GM19372 (cell line): ENCODE data around the gene OR51B2.
"Not testable (repeated sequence)": the region's sequence is repeated elsewhere in the genome, so short reads cannot be mapped to it uniquely, and the experiment has no call there.

Source experiments
- ATAC-seq: cut with Tn5 transposase; IDR thresholded peaks from one replicate; pipeline ENCODE4 v1.9.1; 2021; ENCODE audit warnings: mild to moderate bottlenecking, low read depth, moderate library complexity; ENCODE audit not compliant: unreplicated experiment

OR51B2 gene, protein sequence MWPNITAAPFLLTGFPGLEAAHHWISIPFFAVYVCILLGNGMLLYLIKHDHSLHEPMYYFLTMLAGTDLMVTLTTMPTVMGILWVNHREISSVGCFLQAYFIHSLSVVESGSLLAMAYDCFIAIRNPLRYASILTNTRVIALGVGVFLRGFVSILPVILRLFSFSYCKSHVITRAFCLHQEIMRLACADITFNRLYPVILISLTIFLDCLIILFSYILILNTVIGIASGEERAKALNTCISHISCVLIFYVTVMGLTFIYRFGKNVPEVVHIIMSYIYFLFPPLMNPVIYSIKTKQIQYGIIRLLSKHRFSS

DNA sequence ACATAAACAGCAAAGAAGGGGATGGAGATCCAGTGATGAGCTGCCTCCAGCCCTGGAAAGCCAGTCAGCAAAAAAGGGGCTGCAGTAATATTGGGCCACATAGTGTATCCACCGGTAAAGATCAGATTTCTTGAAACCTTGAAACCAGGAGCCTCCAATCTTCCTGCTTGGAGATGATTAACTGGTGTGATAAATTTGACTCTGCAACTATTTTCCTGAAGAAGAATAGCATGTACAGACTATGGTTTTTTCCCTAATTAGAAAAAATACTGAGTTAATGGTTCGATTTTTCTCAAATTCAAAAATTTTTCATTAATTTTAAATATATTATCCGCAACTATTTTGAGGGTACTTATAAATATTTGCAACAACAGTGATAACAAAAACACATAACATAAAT lies at the start of gene OR51B2:
Gene OR51B2 (minus strand): TSS at position 101 of the 400 bp plus-strand sequence. CDS start 0 bp downstream, at position 101.
- no peak for ATAC-seq

DNA sequence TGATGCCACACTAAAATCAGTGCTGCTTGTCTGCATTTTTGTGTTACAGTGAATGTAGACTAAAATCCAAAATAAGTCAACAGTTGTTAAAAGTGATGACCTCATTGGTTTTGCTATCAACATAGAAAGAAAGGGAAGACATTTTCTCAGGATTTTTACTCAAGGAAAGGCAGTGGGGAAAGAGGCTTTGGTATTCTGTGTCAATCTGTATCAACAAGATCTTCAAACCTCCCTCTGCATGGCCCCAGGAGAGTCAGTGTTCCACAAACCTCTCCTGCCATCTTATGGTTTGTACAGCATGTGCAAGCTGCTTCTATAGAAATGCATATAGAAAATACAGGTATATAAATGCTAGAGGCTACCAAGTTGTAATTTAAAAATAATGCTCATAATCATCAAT lies 45.7 kb upstream of the OR51B2 start:
- ATAC-seq, result peak; percentile 63

DNA sequence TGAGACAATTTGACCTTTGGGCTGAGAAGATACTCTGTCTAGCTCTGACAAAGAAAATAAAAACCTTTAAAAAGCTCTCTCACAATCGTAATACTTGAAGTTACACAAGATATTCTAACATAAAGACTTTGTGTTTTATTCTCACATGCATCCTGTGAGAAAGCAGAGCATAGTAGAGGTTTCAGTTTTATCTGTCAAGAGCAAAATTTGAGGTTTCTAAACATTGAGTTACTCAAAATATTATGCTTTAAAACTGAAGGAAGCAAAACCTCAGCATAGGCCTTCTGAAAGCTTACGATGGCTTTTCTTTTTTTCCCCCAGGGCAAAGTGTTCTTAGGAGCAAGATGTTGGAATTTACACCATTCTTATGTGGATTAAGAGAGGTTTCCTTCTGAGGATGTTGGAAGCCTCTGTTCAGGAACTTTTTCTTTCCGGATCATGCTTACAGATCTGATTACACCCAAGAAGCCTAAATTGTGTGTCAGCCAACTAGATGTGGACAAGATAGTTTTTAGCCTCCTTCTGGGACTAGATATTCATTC lies 44.5 kb upstream of the OR51B2 start:
- ATAC-seq, result peak; percentile 53

DNA sequence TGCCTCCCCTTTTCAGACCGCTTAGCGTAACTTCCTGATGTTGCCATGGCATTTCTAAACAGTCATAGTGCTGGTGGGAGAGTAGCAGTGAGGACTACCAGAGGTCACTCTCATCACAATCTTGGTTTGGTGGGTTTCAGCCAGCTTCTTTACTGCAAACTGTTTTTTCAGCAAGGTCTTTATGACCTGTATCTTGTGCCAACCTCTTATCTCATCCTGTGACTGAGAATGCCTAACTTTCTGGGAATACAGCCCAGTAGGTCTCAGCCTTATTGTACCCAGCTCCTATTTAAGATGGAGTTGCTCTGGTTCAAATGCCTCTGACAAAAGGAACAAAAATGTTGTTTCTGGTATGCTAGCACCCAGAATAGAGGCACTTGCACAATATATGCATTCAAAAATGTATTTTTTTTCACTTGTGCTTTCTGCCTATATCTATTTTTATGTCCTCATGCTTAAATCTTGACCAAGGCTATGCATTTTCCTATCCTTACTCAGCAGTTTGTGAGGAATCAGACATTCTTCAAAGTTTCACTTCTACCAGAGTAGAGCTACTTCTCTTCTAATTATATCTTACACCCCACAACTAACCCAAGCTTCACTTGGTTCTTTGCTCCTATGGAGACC lies 43.5 kb upstream of the OR51B2 start:
- no peak for ATAC-seq

DNA sequence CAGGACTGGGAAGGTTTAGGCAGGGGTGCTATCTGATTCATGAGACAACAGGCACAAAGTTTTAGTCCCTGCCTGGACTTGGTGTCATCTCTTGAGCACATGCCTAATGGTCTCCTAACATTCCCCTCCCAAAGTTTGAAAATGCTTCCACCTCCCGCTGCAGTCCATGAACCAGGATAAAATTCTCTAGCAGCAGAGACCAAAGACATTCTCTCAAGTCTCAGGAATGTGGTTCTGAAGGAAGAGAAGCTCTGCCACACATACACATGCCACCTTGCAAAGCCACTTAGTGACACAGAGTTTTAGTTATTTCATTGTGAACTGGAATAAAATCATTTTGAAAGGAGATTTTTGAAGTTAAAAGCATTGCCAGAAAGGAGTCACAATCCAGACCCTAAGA lies 42.8 kb upstream of the OR51B2 start:
- ATAC-seq, result no peak

DNA sequence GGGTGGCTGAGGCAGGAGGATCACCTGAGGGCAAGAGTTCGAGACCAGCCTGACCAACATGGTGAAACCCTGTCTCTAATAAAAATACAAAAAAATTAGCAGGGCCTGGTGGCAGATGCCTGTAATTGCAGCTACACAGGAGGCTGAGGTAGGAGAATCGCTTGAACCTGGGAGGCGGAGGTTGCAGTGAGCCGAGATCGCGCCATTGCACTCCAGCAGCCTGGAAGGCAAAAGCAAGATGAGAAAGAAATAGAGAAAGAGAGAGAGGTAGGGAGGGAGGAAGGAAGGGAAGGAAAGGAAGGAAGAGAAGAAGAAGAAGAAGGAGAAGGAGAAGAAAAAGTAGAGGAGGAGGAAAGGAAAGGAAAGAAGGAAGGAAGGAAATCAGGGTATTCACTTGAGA lies 42.3 kb upstream of the OR51B2 start:
- ATAC-seq, result not testable (repeated sequence)

DNA sequence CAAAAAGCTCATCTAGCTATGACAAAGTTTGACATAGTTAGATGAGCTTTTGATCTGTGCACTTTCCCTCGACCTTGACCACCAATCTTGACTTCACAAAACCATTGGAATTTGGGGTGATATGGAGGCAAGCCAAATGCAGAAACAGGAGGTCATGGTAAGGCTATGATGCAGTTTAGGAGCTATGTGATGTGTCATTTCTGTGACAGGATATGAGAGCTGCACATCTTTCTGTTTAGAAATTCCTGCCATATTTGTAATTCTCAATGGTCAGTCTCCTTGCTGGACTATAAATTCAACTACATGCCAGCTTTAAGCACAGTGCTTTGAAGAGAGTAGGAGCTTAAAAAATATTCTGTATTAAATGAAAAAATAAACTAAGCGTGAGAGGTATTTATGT lies 40.1 kb upstream of the OR51B2 start:
- ATAC-seq, result no peak

DNA sequence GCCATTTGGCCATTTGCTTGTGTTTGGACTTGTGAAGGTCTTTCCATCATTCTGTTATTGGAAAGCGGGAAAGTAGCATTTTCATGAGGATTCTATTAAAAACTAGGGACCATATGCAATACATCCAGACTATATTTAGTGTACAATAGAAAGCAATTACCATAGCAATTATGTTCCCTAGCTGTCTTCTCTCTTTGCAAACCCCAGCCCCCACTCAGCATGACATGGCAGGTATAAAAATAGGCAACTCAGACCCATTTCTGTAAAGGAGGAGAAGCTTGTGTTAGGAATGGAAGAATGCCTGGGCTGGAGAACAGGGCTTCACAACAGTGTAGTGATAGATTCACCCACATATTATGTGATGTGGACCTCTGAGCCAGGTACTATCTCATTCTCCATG lies 39.6 kb upstream of the OR51B2 start:
- no peak for ATAC-seq

DNA sequence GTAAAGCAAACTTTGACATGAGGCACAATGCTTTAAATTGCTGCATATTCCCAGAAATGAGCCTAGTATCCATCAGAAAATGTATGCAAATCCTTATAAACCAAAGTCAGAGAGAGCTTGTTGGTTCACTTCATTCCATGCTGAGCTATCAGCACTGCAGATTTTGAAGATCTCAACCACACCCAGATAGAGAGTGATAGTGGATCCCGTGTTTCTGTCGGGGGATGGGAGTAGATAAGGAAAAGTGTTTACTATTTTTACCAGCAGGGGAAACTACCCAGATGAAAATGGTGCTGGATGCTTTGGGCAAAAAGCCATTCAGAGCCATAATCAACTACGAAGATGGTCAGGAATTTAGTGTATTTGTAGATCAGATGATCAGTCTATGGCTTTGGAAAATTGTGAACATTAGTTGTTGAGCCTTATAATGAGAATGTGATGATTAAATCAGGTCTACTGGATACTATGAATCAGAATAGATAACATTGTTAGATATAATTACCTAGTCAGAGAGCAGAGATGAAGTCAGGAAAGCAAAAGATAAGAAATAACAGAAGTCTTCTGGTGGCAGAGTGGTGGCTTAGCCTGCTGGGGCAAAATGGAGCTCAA lies 38.0 kb upstream of the OR51B2 start:
- ATAC-seq, result no peak

DNA sequence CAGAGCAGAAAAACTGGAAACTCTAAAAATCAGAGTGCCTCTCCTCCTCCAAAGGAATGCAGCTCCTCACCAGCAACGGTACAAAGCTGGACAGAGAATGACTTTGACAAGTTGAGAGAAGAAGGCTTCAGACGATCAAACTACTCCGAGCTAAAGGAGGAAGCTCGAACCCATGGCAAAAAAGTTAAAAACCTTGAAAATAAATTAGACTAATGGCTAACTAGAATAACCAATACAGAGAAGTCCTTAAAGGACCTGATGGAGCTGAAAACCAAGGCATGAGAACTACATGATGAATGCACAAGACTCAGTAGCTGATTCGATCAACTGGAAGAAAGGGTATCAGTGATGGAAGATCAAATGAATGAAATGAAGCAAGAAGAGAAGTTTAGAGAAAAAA lies 31.9 kb upstream of the OR51B2 start:
- ATAC-seq, result not testable (repeated sequence)

DNA sequence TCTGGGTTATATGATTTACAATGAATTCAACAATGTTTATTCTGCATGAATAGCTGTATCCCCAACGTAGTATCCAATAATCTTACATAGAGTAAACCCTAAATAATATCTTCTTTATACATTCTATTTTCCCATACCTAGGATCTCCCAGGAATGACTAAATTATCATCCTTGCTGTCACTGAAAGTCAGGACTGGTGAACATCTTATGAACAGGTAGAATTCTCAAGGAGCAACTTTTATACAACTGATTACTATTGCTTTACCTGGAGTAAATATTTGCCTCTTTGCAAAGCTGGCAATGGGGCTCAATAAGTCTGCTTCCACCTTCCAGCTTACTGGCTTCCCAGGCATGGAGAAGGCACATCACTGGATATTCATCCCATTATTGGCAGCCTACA lies 27.1 kb upstream of the OR51B2 start, which contains the start of gene OR51B6:
Gene OR51B6 (plus strand): TSS at position 301 of the 400 bp plus-strand sequence. CDS start 0 bp downstream, at position 301.
- no peak for ATAC-seq

DNA sequence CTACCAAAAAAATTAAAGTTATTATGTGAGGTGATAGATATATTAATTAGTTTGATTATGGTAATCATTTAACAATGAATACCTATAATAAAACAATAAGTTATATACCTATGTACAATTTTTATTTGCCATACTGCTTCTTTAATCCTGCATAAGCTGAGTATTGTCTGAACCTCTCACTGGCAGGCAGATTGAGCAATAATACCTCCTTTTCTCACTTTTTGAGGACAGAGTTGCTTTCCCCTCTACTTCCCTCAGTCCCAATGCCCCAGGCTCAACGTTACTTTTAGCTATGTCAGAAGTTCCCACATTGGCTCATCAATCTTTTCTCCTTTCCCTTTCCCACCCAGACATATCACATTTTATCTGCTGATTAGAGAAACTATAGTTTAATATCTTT lies 25.5 kb upstream of the OR51B2 start:
- ATAC-seq, result no peak

DNA sequence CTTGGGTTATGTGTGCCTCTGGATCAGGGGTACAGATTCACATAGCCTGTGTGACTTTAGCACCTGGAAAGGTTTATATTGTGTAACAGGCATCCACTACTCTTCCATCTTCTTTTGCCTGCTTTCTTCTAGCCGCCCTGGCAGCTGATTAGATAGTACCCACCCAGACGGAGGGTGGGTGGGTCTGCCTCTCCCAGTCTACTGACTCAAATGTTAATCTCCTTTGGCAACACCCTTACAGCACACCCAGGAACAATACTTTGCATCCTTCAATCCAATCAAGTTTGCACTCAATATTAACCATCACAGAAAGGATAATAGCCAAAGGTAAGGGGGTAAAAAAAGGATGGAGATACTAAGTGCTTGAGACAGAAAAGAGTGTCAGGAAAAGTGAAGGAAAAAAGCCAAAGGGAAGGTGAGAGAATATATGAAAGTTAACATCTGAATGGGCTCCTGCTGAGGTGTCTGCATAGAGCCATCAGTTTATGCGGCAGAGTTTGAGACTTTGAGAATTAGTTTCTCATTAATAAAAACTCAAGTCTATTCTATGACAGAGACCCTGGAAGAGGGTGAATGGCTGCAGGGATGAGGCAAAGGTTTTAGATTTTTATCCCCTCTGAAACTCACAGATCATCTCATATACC lies 24.6 kb upstream of the OR51B2 start:
- no peak for ATAC-seq

DNA sequence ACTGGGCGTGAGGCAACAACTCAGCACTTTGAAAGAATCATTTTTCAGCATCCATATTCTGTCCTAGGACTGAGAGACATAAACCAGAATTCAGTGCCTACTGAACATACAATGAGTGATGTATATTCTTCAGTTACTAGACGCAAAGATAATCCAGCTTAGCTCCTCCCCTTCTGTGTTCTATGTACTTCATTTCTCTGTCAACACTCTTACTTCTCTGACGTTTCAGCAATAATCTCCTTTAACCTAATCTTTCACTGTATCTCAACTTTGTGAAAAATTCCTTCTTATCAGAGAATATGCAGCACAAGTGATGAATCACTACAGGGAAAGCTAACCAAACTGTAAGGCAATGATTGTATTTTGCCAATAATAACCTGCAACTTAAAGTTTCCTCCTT lies 21.7 kb upstream of the OR51B2 start:
- ATAC-seq, result no peak

DNA sequence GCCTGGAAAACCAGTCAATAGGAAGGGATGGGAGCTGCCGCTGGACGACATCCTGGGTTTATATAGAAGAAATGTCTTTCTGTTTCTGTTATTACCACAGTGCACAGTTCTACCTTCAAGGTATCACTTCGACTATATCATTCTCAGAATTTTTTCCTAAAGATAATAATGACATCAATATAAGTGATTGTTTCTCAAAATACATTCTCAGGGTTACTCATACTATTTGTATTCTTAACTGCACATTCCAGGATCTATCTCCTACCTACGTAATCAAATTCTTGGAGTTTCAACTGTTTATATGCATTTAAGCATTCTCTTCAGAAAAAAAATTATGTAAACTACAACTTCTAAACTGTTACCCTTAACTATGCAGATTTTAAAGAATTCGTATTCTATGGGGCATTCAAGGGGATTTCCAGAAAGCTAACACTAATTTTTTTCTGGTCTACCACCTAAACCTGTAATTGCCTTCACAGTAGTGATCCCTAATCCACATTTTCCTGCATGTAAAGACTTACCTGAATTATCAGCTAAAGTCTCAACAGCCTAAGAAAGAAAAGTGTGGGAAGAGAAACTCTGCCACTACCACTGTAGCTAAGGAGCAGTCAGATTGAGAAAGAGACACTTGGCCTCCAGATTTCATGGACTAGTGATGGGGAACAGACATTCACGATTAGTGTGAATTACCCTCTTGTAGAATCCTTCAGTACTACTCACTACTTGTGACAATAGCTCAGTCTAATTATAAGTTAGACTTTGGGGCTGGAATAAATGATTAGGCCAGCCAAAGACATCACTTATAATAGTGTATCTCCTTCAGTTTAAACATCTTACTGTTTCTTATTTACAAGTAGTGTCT lies 19.6 kb upstream of the OR51B2 start, which contains the start of gene OR51B5:
Gene OR51B5 (minus strand): TSS at position 51 of the 862 bp plus-strand sequence. CDS start 0 bp downstream, at position 51.
- ATAC-seq, result no peak

DNA sequence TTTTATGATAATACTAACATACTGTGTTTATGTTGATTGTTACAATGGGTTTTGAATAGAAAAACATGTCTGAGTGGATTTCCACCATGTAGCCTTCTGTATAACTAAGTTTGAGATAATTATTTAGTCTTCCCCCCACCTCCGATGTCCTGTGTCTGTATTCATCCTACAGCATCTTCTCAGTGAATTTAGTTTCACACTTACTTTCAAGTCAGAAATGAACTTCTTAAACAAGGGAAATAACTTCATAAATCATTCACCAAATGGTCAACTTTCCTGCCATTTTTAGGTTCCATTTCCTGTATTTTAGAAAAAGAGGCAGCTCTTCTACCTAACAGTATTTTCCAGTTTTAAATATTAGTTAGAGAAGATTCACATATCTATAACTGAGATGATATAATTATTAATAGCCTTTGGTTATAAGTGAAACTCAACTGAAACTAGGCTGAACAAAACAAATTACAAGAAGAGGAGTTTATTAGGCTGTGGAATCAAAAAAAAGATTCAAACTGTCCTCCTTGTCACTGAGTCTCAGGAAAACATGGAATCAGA lies 15.8 kb upstream of the OR51B2 start:
- peak; percentile 66 for ATAC-seq

DNA sequence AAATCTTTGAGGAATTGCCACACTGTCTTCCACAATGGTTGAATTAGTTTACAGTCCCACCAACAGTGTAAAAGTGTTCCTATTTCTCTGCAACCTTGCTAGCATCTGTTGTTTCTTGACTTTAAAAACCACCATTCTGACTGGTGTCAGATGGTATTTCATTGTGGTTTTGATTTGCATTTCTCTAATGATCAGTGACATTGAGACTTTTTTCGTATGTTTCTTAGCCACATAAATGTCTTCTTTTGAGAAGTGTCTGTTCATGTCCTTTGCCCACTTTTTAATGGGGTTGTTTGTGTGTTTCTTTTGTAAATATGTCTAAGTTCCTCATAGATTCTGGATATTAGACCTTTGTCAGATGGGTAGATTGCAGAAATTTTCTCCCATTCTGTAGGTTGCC lies 13.2 kb upstream of the OR51B2 start:
- not testable (repeated sequence) for ATAC-seq

DNA sequence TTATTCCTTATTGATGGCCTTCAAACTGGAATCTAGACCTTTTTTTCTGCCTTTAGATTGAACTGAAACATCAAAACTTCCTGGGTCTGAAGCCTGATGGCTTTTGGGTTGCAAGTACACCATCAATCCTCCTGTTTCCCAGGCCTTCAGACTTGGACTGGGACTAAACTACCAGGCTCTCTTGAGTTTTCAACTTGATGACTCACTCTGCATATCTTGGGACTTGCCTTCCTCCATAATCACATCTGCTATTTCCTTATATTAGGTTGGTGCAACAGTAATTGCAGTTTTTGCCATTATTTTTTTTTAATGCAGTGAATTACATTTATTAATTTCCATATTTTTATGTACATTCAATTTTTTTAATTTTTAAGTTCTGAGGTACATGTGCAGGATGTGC lies 12.2 kb upstream of the OR51B2 start:
- ATAC-seq, result no peak

DNA sequence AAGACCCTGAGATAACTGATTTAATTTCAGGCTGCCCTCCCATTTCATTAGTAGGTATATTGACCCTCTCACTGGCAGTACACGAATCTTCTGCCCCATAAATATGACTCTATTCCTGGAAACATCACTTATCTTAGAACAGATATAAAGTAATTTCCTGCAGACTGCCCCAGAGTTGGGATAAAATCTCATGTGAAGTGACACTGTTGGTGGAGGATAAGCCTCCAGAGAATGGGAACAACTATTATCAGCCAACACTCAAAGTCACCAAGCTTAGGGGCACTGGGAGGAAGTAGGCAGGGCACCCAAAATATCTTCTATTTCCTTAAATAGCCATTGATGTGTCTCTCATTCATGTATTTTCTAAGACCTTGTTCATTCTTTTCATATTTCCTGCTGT lies 11.1 kb upstream of the OR51B2 start:
- no peak for ATAC-seq

DNA sequence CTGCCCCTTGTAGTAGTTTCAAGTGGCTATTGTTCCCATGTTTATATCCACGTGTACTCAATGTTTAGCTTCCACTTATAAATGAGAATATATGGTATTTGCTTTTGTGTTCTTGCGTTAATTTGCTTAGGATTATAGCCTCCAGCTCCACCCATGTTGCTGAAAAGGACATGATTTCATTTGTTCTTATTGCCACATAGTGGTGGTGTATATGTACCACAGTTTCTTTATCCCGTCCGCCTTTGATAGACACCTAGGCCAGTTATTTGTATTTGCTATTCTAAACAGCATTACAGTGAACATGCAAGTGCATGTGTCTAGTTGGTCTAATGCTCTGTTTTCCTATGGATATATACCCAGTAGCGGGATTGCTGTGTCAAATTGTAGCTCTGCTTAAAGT lies 6.8 kb downstream of the OR51B2 start:
- ATAC-seq, result no peak
